HG02938 (cell line): Measurements from ENCODE around the gene TLCD2.
"Not testable (repeated sequence)": the region's sequence is repeated elsewhere in the genome, so short reads cannot be mapped to it uniquely, and the experiment has no call there.

Experiments
- ATAC-seq: cut with Tn5 transposase; IDR thresholded peaks from one replicate; pipeline ENCODE4 v1.9.1; 2021; ENCODE audit warnings: mild to moderate bottlenecking, moderate library complexity; ENCODE audit not compliant: unreplicated experiment

The TLCD2 gene

GRCh38 chr17:1695365-1695764 is 14.8 kb downstream of the TLCD2 start:
- ATAC-seq = no peak

- ATAC-seq = no peak
Observed at GRCh38 chr17:1693339-1693738, 16.8 kb downstream of the TLCD2 start.

GRCh38 chr17:1690544-1691221 is 19.5 kb downstream of the TLCD2 start:
- no peak for ATAC-seq

- ATAC-seq = not testable (repeated sequence)
Observed at GRCh38 chr17:1688405-1688804, 21.8 kb downstream of the TLCD2 start.

- no peak for ATAC-seq
Observed at GRCh38 chr17:1686086-1686485, 24.1 kb downstream of the TLCD2 start.

GRCh38 chr17:1684378-1685189 is 25.6 kb downstream of the TLCD2 start, which contains the start of gene PRPF8:
Gene PRPF8, minus strand, starts transcription at chr17:1684867. Its CDS starts 296 bp downstream, at chr17:1684571.
- ATAC-seq = peak; percentile 97

- ATAC-seq = no peak
Observed at GRCh38 chr17:1683459-1683858, 26.7 kb downstream of the TLCD2 start.

GRCh38 chr17:1676401-1676800 is 33.8 kb downstream of the TLCD2 start:
- no peak for ATAC-seq

GRCh38 chr17:1673041-1673785 is 37.0 kb downstream of the TLCD2 start:
- no peak for ATAC-seq

GRCh38 chr17:1663934-1664333 is 46.2 kb downstream of the TLCD2 start:
- not testable (repeated sequence) for ATAC-seq

GRCh38 chr17:1661045-1661444 is 49.1 kb downstream of the TLCD2 start:
- no peak for ATAC-seq

- ATAC-seq = no peak
Observed at GRCh38 chr17:1658100-1658499, 52.1 kb downstream of the TLCD2 start.

- ATAC-seq = no peak
Observed at GRCh38 chr17:1653735-1654134, 56.4 kb downstream of the TLCD2 start.

- not testable (repeated sequence) for ATAC-seq
Observed at GRCh38 chr17:1652794-1653193, 57.4 kb downstream of the TLCD2 start.
